Measurements from ENCODE around the gene ADAR. TPM values are rescaled to one million over a fixed set of nuclear protein-coding genes. Genes with fewer than 3 reads are reported as not detected.

Gene ADAR
- total RNA-seq, 3 donors from 2014 or later: 71.4 to 115 (median 104) TPM

GRCh38 chr1:154615411-154615810 is 7.4 kb upstream of the ADAR start:
- Histone ChIP-seq H3K9me3 (no peaks in the 10 kb centered on the region), H3K27ac (no peak overlapping the region), H3K27me3 (no peaks in the 10 kb centered on the region), H3K36me3 (no peaks in the 10 kb centered on the region), H3K4me3 (no peak overlapping the region), H3K4me1 (peaks cover 0 to 4% of the 10 kb centered on the region in 2 donors)
- intact Hi-C loops (cut with DNase I; ENCODE audit: low total_unique reads): no loop called here
- TF ChIP-seq POLR2AphosphoS5 (IDR thresholded peaks at IDR 0.05) (no peak), POLR2A (IDR thresholded peaks at IDR 0.05) (no peak), CTCF (IDR thresholded peaks at IDR 0.05) (no peak)
- no peak for DNase-seq (ENCODE audit: low spot score in 2 of 2)

GRCh38 chr1:154614901-154615300 is 6.9 kb upstream of the ADAR start:
- Histone ChIP-seq H3K9me3 (no peaks in the 10 kb centered on the region), H3K36me3 (no peaks in the 10 kb centered on the region), H3K4me1 (peaks cover 0 to 4% of the 10 kb centered on the region in 2 donors), H3K4me3 (no peak overlapping the region), H3K27me3 (no peaks in the 10 kb centered on the region), H3K27ac (no peak overlapping the region)
- no peak for TF ChIP-seq POLR2AphosphoS5 (IDR thresholded peaks at IDR 0.05)
- no peak for TF ChIP-seq CTCF (IDR thresholded peaks at IDR 0.05)
- no peak for TF ChIP-seq POLR2A (IDR thresholded peaks at IDR 0.05)
- DNase-seq (ENCODE audit: low spot score in 2 of 2): no peak
- intact Hi-C loops (cut with DNase I; ENCODE audit: low total_unique reads): no loop called here

- H3K36me3 ChIP-seq: no peaks in the 10 kb centered on the region
- H3K4me1 ChIP-seq: peaks cover 0 to 5% of the 10 kb centered on the region in 2 donors
- H3K9me3 ChIP-seq: no peaks in the 10 kb centered on the region
- DNase-seq (ENCODE audit: low spot score in 2 of 2): no peak
- intact Hi-C loops (cut with DNase I; ENCODE audit: low total_unique reads): no loop called here
- H3K4me3 ChIP-seq: no peak overlapping the region
- no peak overlapping the region for H3K27ac ChIP-seq
- no peaks in the 10 kb centered on the region for H3K27me3 ChIP-seq
- TF ChIP-seq POLR2A (IDR thresholded peaks at IDR 0.05) (no peak), CTCF (IDR thresholded peaks at IDR 0.05) (no peak), POLR2AphosphoS5 (IDR thresholded peaks at IDR 0.05) (no peak)
These were observed 6.3 kb upstream of the ADAR start for GRCh38 chr1:154614247-154614646.

- Histone ChIP-seq H3K4me3 (no peak overlapping the region), H3K9me3 (no peaks in the 10 kb centered on the region), H3K4me1 (peaks cover 0 to 10% of the 10 kb centered on the region in 2 donors), H3K27me3 (no peaks in the 10 kb centered on the region), H3K36me3 (no peaks in the 10 kb centered on the region), H3K27ac (peak overlapping the region in 1 of 2 donors; percentile 7)
- no peak for TF ChIP-seq POLR2A (IDR thresholded peaks at IDR 0.05)
- TF ChIP-seq POLR2AphosphoS5 (IDR thresholded peaks at IDR 0.05): no peak
- TF ChIP-seq CTCF (IDR thresholded peaks at IDR 0.05): no peak
- intact Hi-C loops (cut with DNase I; ENCODE audit: low total_unique reads): no loop called here
- DNase-seq (ENCODE audit: low spot score in 2 of 2): no peak
These were observed 3.3 kb upstream of the ADAR start for GRCh38 chr1:154611150-154611862.

Data from breast epithelium (tissue), 4 donors.